GM12874 (cell line): ENCODE results near the gene KIRREL3.

Experiments used
- TF ChIP-seq, protein P1 (sequence below): IDR thresholded peaks from 2 replicates; pipeline ENCODE4 v1.5.1; 2011; ENCODE audit warnings: low read depth, mild to moderate bottlenecking, control low read depth, low read length, moderate library complexity; ENCODE audit not compliant: insufficient read depth

The KIRREL3 gene

GRCh38 chr11:126658306-126659056 is 342.1 kb downstream of the KIRREL3 start:
- TF ChIP-seq, protein P1, sequence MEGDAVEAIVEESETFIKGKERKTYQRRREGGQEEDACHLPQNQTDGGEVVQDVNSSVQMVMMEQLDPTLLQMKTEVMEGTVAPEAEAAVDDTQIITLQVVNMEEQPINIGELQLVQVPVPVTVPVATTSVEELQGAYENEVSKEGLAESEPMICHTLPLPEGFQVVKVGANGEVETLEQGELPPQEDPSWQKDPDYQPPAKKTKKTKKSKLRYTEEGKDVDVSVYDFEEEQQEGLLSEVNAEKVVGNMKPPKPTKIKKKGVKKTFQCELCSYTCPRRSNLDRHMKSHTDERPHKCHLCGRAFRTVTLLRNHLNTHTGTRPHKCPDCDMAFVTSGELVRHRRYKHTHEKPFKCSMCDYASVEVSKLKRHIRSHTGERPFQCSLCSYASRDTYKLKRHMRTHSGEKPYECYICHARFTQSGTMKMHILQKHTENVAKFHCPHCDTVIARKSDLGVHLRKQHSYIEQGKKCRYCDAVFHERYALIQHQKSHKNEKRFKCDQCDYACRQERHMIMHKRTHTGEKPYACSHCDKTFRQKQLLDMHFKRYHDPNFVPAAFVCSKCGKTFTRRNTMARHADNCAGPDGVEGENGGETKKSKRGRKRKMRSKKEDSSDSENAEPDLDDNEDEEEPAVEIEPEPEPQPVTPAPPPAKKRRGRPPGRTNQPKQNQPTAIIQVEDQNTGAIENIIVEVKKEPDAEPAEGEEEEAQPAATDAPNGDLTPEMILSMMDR = no peak

DNA sequence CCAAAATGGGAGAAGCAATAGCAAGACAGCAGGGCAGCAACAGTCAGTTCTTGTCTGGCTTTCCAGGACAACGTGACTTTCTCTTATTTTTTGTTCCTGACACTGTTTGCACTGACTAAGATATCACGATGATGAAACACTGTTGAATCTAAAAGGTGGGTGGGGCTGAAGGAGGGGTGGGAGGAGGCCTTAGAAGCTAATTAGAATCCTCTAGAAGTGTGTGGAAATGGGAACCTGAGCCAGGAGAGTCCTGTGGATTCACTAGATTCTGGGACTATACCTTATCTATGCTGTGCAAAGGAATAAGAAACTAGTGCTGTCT is 344.8 kb downstream of the KIRREL3 start:
- TF ChIP-seq, protein P1 = no peak

DNA sequence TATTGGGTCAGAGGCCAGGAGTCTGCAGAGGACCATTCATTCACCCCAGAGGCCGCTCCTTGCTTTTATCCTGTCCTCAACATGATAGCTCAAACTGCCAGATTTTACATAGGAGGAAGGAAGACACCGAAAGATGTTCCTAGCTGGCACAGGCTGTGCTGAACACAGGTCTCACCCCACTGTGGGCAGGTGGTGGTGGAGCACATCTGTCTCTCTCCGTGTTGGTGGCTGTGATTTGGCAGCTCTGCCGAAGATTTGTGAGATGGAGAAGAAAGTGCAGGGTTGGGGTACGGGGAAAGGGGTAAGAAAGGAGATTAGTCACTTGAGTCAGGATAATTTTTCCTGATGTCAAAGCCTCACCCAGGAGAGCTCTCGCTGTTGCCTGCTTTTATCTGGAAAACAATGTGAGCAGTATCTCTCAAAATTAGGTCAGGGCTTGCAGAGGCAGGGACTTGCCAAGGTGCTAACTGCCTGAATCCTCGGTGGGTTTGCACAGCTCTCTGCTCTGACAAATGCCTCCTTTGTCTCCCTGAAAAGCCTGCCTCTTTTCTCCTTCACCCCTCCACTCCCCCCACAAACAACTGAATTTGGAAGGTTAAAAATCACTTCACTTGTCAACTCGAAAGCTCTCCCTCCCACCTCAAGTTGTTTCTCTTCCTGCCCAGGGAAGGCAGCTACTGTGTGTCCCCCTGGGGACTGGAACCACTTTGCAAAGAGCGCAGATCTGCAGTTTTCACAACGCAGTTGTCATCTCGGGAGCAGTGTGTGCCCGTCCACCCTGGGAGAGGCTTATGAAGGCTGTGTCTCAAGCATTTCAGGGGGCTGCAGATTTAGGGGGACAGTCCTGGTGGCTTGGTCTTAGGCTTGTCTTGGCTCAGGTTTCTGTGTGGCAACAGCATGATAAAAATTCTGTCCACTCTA is 345.4 kb downstream of the KIRREL3 start:
- TF ChIP-seq, protein P1 = no peak

DNA sequence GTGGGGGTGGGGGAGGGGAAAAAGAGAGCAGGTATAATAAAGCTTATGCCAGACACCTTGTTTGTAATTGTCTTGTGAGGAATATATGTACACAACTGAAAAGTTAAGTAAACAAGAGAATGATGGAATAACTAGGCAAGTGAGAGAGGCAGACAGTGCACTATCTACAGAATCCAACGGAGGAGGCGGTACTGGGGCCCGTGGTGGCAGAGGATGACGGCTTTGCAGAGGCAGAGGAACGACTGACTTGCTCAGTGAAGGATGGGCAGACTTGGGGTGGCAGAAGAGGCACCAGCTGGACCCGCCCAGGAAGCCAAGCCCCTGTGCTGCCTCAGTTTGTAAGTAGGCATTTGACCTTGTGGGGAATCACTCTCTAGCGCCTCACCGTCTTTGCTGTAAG is 347.5 kb downstream of the KIRREL3 start:
- TF ChIP-seq, protein P1 = no peak

DNA sequence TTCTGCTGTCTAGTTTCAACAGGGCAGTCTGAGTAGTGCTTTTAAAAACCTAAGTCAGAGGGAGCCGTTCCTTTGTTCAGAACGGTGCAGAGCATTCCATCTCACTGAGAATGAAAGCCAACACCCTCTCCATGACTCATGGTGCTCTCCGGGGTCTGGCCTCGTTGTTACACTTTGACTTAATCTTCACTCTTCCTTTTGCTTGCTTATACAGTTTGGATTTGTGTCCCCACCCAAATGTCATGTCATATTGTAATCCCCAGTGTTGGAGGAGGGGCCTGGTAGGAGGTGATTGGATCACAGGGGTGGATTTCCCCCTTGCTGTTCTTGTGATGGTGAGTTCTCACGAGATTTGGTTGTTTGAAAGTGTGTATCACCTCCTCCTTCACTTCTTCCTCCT is 352.8 kb downstream of the KIRREL3 start:
- TF ChIP-seq, protein P1 = no peak

GRCh38 chr11:126646701-126647557 is 353.6 kb downstream of the KIRREL3 start:
- TF ChIP-seq, protein P1 = no peak

GRCh38 chr11:126645186-126645585 is 355.4 kb downstream of the KIRREL3 start:
- TF ChIP-seq, protein P1 = no peak
